ENCODE data around the gene FYB1. TPM values are rescaled to one million over a fixed set of nuclear protein-coding genes. Genes with fewer than 3 reads are reported as not detected.

Gene FYB1
- total and polyA plus RNA-seq, 2 experiments from 2014 or later: not detected

- H3K27ac ChIP-seq (ENCODE audit: low read depth): no peak overlapping the region
- 0 out of 2 replicates have a peak, but pooled peaks cover 5% of the 10 kb centered on the region for H3K9me2 ChIP-seq (ENCODE audit: insufficient read depth)
- H4K20me1 ChIP-seq (replicated peaks; ENCODE audit: insufficient read depth): no peaks in the 10 kb centered on the region
- ATAC-seq (no peak), DNase-seq (ENCODE audit: low spot score) (no peak)
- H3K27me3 ChIP-seq (ENCODE audit: insufficient read depth): no peaks in the 10 kb centered on the region
- no peaks in the 10 kb centered on the region for H3K36me3 Mint-ChIP-seq (ENCODE audit: low read depth)
- H3K9me3 Mint-ChIP-seq: no peaks in the 10 kb centered on the region; the same call in 2 of the 3 replicates
- no peak overlapping the region for H3K4me2 ChIP-seq
- TF ChIP-seq STAT1 (IDR thresholded peaks at IDR 0.05; ENCODE audit: unreplicated experiment) (no peak), ZNF331 (CRISPR knock-in tag; IDR thresholded peaks at IDR 0.05; ENCODE audit: low read depth) (no peak), ZNF462 (CRISPR knock-in tag; IDR thresholded peaks at IDR 0.05) (no peak), POLR2AphosphoS5 (IDR thresholded peaks at IDR 0.05; ENCODE audit: low read depth) (no peak), NANOG (IDR thresholded peaks at IDR 0.05; ENCODE audit: borderline replicate concordance) (no peak), ETS1 (IDR thresholded peaks at IDR 0.05) (no peak), ZNF114 (CRISPR knock-in tag; IDR thresholded peaks at IDR 0.05) (no peak)
- no peak overlapping the region for H3K4me3 ChIP-seq
- H3K79me2 ChIP-seq (replicated peaks; ENCODE audit: insufficient read depth): no peaks in the 10 kb centered on the region
- no peak overlapping the region for H3K27ac Mint-ChIP-seq
- H3K4me1 ChIP-seq (ENCODE audit: insufficient read depth): no peaks in the 10 kb centered on the region
- H3K4me1 Mint-ChIP-seq: no peaks in the 10 kb centered on the region
- H3K27me3 Mint-ChIP-seq (ENCODE audit: insufficient read depth, low read depth, poor library complexity): no peaks in the 10 kb centered on the region
- no peak overlapping the region for H2AFZ ChIP-seq
- H3K4me3 Mint-ChIP-seq: no peak overlapping the region
- no peaks in the 10 kb centered on the region for H3F3A ChIP-seq (replicated peaks; ENCODE audit: low read depth)
- no peaks in the 10 kb centered on the region for H3K36me3 ChIP-seq (ENCODE audit: insufficient read depth)
Measured at GRCh38 chr5:39156082-39156481, 63.3 kb downstream of the FYB1 start.

Measured in GM23338 (cell line).